ENCODE measurements around the gene KRT85. TPM values are rescaled to one million over a fixed set of nuclear protein-coding genes. Genes with fewer than 3 reads are reported as not detected.
"Not testable (repeated sequence)": the region's sequence is repeated elsewhere in the genome, so short reads cannot be mapped to it uniquely, and the experiment has no call there.

Gene KRT85
- total RNA-seq, 1 donor from 2014 or later: not detected

- DNase-seq (ENCODE audit: low spot score): peak; percentile 41
Observed at GRCh38 chr12:52350786-52351185, 16.5 kb downstream of the KRT85 start.

GRCh38 chr12:52350021-52350620, 17.2 kb downstream of the KRT85 start:
- DNase-seq (ENCODE audit: low spot score): peak; percentile 75

- DNase-seq (ENCODE audit: low spot score): peak; percentile 3
Observed at GRCh38 chr12:52349196-52349595, 18.1 kb downstream of the KRT85 start.

- no peak for DNase-seq (ENCODE audit: low spot score)
Observed at GRCh38 chr12:52347551-52348510, 19.4 kb downstream of the KRT85 start.

- no peak for DNase-seq (ENCODE audit: low spot score)
Observed at GRCh38 chr12:52347016-52347415, 20.3 kb downstream of the KRT85 start.

GRCh38 chr12:52346593-52346992, 20.7 kb downstream of the KRT85 start:
- no peak for DNase-seq (ENCODE audit: low spot score)

GRCh38 chr12:52345041-52345440, 22.2 kb downstream of the KRT85 start:
- not testable (repeated sequence) for DNase-seq (ENCODE audit: low spot score)

- peak; percentile 55 for DNase-seq (ENCODE audit: low spot score)
Observed at GRCh38 chr12:52344111-52344510, 23.2 kb downstream of the KRT85 start.

GRCh38 chr12:52343550-52343949, 23.7 kb downstream of the KRT85 start:
- peak; percentile 55 for DNase-seq (ENCODE audit: low spot score)

- DNase-seq (ENCODE audit: low spot score): peak; percentile 16
Observed at GRCh38 chr12:52342781-52343490, 24.3 kb downstream of the KRT85 start.

GRCh38 chr12:52341066-52341580, 26.2 kb downstream of the KRT85 start:
- peak; percentile 67 for DNase-seq (ENCODE audit: low spot score)

- DNase-seq (ENCODE audit: low spot score): peak; percentile 75
Observed at GRCh38 chr12:52338241-52338960, 28.9 kb downstream of the KRT85 start.

- no peak for DNase-seq (ENCODE audit: low spot score)
Observed at GRCh38 chr12:52337054-52337453, 30.2 kb downstream of the KRT85 start.

GRCh38 chr12:52336641-52337040, 30.6 kb downstream of the KRT85 start:
- no peak for DNase-seq (ENCODE audit: low spot score)

- DNase-seq (ENCODE audit: low spot score): no peak
Observed at GRCh38 chr12:52335598-52336262, 31.6 kb downstream of the KRT85 start.

GRCh38 chr12:52334185-52334584, 33.1 kb downstream of the KRT85 start:
- no peak for DNase-seq (ENCODE audit: low spot score)

GRCh38 chr12:52333321-52333720, 34.0 kb downstream of the KRT85 start:
- no peak for DNase-seq (ENCODE audit: low spot score)

GRCh38 chr12:52332381-52332780, 34.9 kb downstream of the KRT85 start:
- DNase-seq (ENCODE audit: low spot score): no peak

- no peak for DNase-seq (ENCODE audit: low spot score)
Observed at GRCh38 chr12:52331833-52332232, 35.4 kb downstream of the KRT85 start.

- DNase-seq (ENCODE audit: low spot score): no peak
Observed at GRCh38 chr12:52331039-52331438, 36.2 kb downstream of the KRT85 start.
